Superior temporal gyrus (tissue), 1 donor: ENCODE data around the gene IL2RG.
A peak's percentile ranks its signal among the peaks of the same experiment; 100 is the strongest.

Experiments
- DNase-seq: peaks from one replicate; pipeline ENCODE4 v3.0.0-alpha.2; 2016; ENCODE audit errors: extremely low spot score

IL2RG gene

GRCh38 chrX:71111141-71111843, at the start of gene IL2RG:
IL2RG (minus strand) TSS chrX:71111577; CDS start chrX:71111539, 38 bp downstream.
- DNase-seq, result no peak

GRCh38 chrX:71160475-71160874, 49.1 kb upstream of the IL2RG start:
- DNase-seq, result no peak

GRCh38 chrX:71159335-71159734, 48.0 kb upstream of the IL2RG start:
- DNase-seq, result no peak

- DNase-seq, result no peak
Observed at GRCh38 chrX:71158603-71159002, 47.2 kb upstream of the IL2RG start.

GRCh38 chrX:71154641-71155040, 43.3 kb upstream of the IL2RG start:
- no peak for DNase-seq

- no peak for DNase-seq
Observed at GRCh38 chrX:71154196-71154595, 42.8 kb upstream of the IL2RG start.

- DNase-seq, result no peak
Observed at GRCh38 chrX:71151366-71151765, 40.0 kb upstream of the IL2RG start.

- DNase-seq, result no peak
Observed at GRCh38 chrX:71148278-71148663, 36.9 kb upstream of the IL2RG start.

GRCh38 chrX:71147496-71148277, 36.3 kb upstream of the IL2RG start:
- DNase-seq, result no peak

- no peak for DNase-seq
Observed at GRCh38 chrX:71144651-71145050, 33.3 kb upstream of the IL2RG start, which contains the start of gene NLGN3. NLGN3 (plus strand) TSS chrX:71144841; CDS start chrX:71147750, 2,909 bp downstream.

GRCh38 chrX:71143508-71143907, 32.1 kb upstream of the IL2RG start:
- DNase-seq, result peak; percentile 68

- no peak for DNase-seq
Observed at GRCh38 chrX:71140440-71140839, 29.1 kb upstream of the IL2RG start.

GRCh38 chrX:71131510-71131909, 20.1 kb upstream of the IL2RG start:
- no peak for DNase-seq

- DNase-seq, result peak; percentile 71
Observed at GRCh38 chrX:71128915-71129765, 17.8 kb upstream of the IL2RG start.

GRCh38 chrX:71128166-71128833, 16.9 kb upstream of the IL2RG start:
- DNase-seq, result no peak

GRCh38 chrX:71118985-71119535, 7.7 kb upstream of the IL2RG start:
- DNase-seq, result no peak

- peak; percentile 83 for DNase-seq
Observed at GRCh38 chrX:71118032-71118984, 6.9 kb upstream of the IL2RG start, which contains the start of gene MED12. MED12 (plus strand) TSS chrX:71118596; CDS start chrX:71118755, 159 bp downstream.

- DNase-seq, result no peak
Observed at GRCh38 chrX:71117358-71117757, 6.0 kb upstream of the IL2RG start.

- DNase-seq, result no peak
Observed at GRCh38 chrX:71111921-71112431, 599 bp upstream of the IL2RG start.

GRCh38 chrX:71109051-71109450, 2.3 kb downstream of the IL2RG start:
- DNase-seq, result no peak
